Vagina (tissue), 2 donors: ENCODE data around the gene TMEM255B. TPM values are rescaled to one million over a fixed set of nuclear protein-coding genes. Genes with fewer than 3 reads are reported as not detected.

ENCODE experiments used
- DNase-seq, 2 donors: peaks; one replicate each; pipeline ENCODE4 v3.0.0-alpha.2; 2017; ENCODE audit errors: extremely low spot score in 2 of 2
- H3K27ac ChIP-seq: fragments of 200-600 bp; sonication (generic); one replicate; pipeline ENCODE4 v1.5.1; 2019
- H3K27me3 ChIP-seq: fragments of 200-600 bp; sonication (generic); one replicate; pipeline ENCODE4 v1.5.1; 2019
- H3K36me3 ChIP-seq, 2 donors: fragments of 200-600 bp; sonication (generic); one replicate each; pipeline ENCODE4 v1.5.1; 2017 to 2019
- H3K4me1 ChIP-seq: fragments of 200-600 bp; sonication (generic); one replicate; pipeline ENCODE4 v1.5.1; 2019
- H3K4me3 ChIP-seq, 2 donors: fragments of 200-600 bp; sonication (generic); 1 replicate in 1 of 2; 2 replicates in 1 of 2; pipeline ENCODE4 v1.5.1; 2016 to 2019
- H3K9me3 ChIP-seq: fragments of 200-600 bp; sonication (generic); one replicate; pipeline ENCODE4 v1.5.1; 2019
- CTCF ChIP-seq, 3 experiments: fragments of 450-650 bp in 2 of 3; fragments of 200-600 bp in 1 of 3; sonication (generic) in 1 of 3; IDR thresholded peaks; one replicate each; pipeline ENCODE4 v1.5.1; 2017 to 2019; ENCODE audit warnings: antibody characterized with exemption in 3 of 3, mild to moderate bottlenecking in 2 of 3, moderate library complexity in 2 of 3
- POLR2A ChIP-seq, 2 donors: fragments of 450-650 bp; IDR thresholded peaks; one replicate each; pipeline ENCODE4 v1.6.1; 2017; ENCODE audit warnings: antibody characterized with exemption in 2 of 2, mild to moderate bottlenecking in 2 of 2, moderate library complexity in 2 of 2
- POLR2AphosphoS5 ChIP-seq, 2 donors: sonication (generic); formaldehyde crosslinking; IDR thresholded peaks; one replicate each; pipeline ENCODE4 v1.9.0; 2017; ENCODE audit warnings: antibody characterized with exemption in 2 of 2, mild to moderate bottlenecking in 2 of 2, low read depth in 1 of 2; ENCODE audit not compliant: insufficient read depth in 1 of 2
- intact Hi-C: fragments of 100-400 bp; cut with DNase I; formaldehyde crosslinking; loops from one replicate; pipeline ENCODE4 v1.15.1; 2023
- total RNA-seq: library from RNA; depleted of rRNA; stranded (reverse); fragments of >200 nt; gene quantifications from one replicate; pipeline ENCODE4 v1.2.3, GENCODE V29; 2016

TMEM255B gene
- total RNA-seq, 1 donor from 2014 or later: 6.4 TPM

- no peaks in the 10 kb centered on the region for H3K36me3 ChIP-seq
- no peaks in the 10 kb centered on the region for H3K27me3 ChIP-seq
- H3K27ac ChIP-seq: no peak overlapping the region
- no peak overlapping the region for H3K4me3 ChIP-seq
- no peak for DNase-seq
- intact Hi-C loops: no loop called here
- H3K4me1 ChIP-seq: peaks cover 23% of the 10 kb centered on the region
- no peaks in the 10 kb centered on the region for H3K9me3 ChIP-seq
- TF ChIP-seq CTCF (IDR thresholded peaks at IDR 0.05): no peak
- TF ChIP-seq POLR2AphosphoS5 (IDR thresholded peaks at IDR 0.05; ENCODE audit: insufficient read depth in 1 of 2, low read depth in 1 of 2): no peak
- no peak for TF ChIP-seq POLR2A (IDR thresholded peaks at IDR 0.05)
Measured at GRCh38 chr13:113804703-113805430, 45.8 kb downstream of the TMEM255B start.

GRCh38 chr13:113805431-113806103, 46.5 kb downstream of the TMEM255B start:
- Histone ChIP-seq H3K27ac (no peak overlapping the region), H3K4me1 (peaks cover 23% of the 10 kb centered on the region), H3K4me3 (no peak overlapping the region), H3K27me3 (no peaks in the 10 kb centered on the region), H3K36me3 (no peaks in the 10 kb centered on the region), H3K9me3 (no peaks in the 10 kb centered on the region)
- no peak for DNase-seq
- intact Hi-C loops: no loop called here
- TF ChIP-seq POLR2AphosphoS5 (IDR thresholded peaks at IDR 0.05; ENCODE audit: insufficient read depth in 1 of 2, low read depth in 1 of 2) (no peak), CTCF (IDR thresholded peaks at IDR 0.05) (no peak), POLR2A (IDR thresholded peaks at IDR 0.05) (no peak)

GRCh38 chr13:113806104-113806471, 47.1 kb downstream of the TMEM255B start:
- no peak overlapping the region for H3K27ac ChIP-seq
- no peaks in the 10 kb centered on the region for H3K36me3 ChIP-seq
- intact Hi-C loops: no loop called here
- DNase-seq: no peak
- no peaks in the 10 kb centered on the region for H3K27me3 ChIP-seq
- no peak for TF ChIP-seq POLR2A (IDR thresholded peaks at IDR 0.05)
- no peak for TF ChIP-seq POLR2AphosphoS5 (IDR thresholded peaks at IDR 0.05; ENCODE audit: insufficient read depth in 1 of 2, low read depth in 1 of 2)
- no peak for TF ChIP-seq CTCF (IDR thresholded peaks at IDR 0.05)
- no peak overlapping the region for H3K4me3 ChIP-seq
- H3K9me3 ChIP-seq: no peaks in the 10 kb centered on the region
- H3K4me1 ChIP-seq: peaks cover 23% of the 10 kb centered on the region

- peaks cover 20% of the 10 kb centered on the region for H3K4me1 ChIP-seq
- intact Hi-C loops: no loop called here
- H3K27ac ChIP-seq: no peak overlapping the region
- TF ChIP-seq POLR2AphosphoS5 (IDR thresholded peaks at IDR 0.05; ENCODE audit: insufficient read depth in 1 of 2, low read depth in 1 of 2): no peak
- no peak for TF ChIP-seq POLR2A (IDR thresholded peaks at IDR 0.05)
- TF ChIP-seq CTCF (IDR thresholded peaks at IDR 0.05): no peak
- no peak overlapping the region for H3K4me3 ChIP-seq
- H3K9me3 ChIP-seq: no peaks in the 10 kb centered on the region
- no peak for DNase-seq
- no peaks in the 10 kb centered on the region for H3K27me3 ChIP-seq
- H3K36me3 ChIP-seq: no peaks in the 10 kb centered on the region
Measured at GRCh38 chr13:113806526-113806925, 47.5 kb downstream of the TMEM255B start.
